HG03457 (cell line): ENCODE data around the gene ANKRD13D.

ENCODE experiments used
- ATAC-seq: cut with Tn5 transposase; IDR thresholded peaks from one replicate; pipeline ENCODE4 v1.9.1; 2021; ENCODE audit warnings: moderate number of reproducible peaks; ENCODE audit not compliant: unreplicated experiment

ANKRD13D gene

DNA sequence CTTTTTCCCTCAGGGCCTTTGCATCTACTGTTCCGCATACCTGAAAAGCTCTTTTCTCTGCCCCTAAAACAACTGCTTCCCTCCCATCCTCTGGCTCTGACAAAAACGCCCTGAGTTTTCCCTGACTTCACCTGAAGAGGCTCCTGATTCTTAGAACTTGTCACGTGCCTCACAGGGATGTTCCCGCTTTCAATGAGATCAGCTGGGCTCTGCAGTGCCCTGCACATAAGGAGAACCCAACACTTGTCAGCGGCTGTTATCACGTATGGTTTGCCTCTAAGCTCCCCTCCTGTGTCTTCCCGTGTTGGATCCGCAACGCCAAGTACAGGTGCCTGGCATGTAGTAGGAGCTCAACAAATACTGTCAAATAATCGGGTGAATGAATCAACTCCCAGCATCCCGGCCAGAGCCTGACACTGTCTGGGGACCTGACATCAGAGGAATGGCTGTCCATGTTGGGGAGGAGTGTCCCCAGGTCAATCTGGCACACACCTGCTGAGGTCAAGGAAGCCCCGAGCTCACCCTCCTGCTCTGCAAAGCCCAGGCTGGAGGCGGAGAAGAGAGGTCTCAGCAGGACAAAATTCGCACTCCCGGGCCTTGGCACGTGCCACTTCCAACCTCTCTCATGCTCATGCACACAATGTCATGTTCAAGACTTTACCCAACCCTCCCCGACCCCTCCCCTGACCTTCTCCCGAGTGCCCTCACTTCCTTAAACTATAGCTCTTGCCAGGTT is 27.0 kb upstream of the ANKRD13D start:
- no peak for ATAC-seq

DNA sequence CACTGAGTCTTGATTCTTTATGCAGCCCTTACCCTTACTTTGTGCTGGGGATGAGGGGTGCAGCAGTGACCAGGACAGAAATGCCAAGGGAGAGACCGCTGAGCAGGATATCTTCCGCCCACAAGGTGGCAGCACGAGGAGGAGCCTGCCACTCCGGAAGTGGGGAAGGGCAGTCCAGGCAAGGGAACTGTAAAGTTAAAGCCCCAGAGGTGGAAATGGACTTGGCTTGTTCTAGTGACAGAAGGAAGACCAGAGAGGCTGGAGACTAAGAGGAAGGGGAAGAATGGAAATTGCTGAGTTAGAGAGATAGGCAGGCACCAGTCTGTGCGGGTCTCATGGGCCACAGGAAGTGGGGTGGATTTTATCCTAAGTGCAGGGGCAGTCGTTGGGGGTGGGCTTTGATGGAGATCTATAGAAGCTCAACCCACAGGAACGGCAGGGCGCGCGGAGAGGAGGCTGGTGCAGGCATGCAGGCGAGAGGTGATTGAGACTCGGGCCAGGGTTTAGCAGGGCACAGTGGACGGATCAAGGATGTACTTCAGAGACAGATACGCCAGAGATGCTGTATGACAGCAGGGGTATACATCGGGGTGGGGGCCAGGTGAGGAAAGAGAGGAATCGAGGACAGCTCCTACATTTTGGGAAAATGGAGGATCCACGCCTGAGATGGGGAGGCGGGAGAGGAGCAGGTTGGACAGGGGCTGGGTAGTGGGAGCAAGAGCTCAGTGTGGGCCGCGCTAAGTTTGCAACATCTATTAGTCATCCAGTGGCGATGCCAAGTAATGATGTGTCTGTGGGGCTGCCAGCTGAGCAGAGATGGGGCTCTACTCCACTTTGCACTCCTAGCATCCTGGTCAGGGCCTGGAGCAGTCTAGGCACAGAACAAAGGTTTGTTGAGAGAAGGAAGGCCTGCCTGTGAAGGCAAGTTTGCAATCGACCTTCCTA is 26.1 kb upstream of the ANKRD13D start:
- no peak for ATAC-seq

DNA sequence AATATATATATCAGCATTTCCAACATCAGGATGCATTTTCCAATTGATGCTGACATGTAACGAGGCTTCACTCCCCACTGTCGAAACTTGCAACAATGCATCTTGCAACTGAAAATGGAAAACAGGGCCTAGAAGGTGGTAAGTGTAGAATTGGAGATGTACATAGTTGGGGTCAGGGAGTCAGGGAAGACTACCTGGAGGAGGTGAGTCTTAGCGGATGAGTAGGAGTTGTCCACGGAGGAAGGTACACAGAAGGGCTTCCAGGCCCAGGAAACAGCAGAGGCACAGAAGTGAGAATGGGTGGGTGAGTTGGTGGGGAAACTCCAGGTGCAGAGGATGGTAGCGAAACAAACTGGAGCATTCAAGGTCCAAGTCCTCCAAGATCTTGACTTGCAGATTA is 24.8 kb upstream of the ANKRD13D start:
- no peak for ATAC-seq

- no peak for ATAC-seq
These were observed 24.0 kb upstream of the ANKRD13D start for GRCh38 chr11:67264877-67265632.

- no peak for ATAC-seq
These were observed 23.3 kb upstream of the ANKRD13D start for GRCh38 chr11:67265633-67266448.

GRCh38 chr11:67266449-67267187 is 22.5 kb upstream of the ANKRD13D start, which contains the start of gene GRK2:
TSS of gene GRK2 (plus strand) at chr11:67266473. CDS start at chr11:67266700, 227 bp downstream.
- no peak for ATAC-seq

DNA sequence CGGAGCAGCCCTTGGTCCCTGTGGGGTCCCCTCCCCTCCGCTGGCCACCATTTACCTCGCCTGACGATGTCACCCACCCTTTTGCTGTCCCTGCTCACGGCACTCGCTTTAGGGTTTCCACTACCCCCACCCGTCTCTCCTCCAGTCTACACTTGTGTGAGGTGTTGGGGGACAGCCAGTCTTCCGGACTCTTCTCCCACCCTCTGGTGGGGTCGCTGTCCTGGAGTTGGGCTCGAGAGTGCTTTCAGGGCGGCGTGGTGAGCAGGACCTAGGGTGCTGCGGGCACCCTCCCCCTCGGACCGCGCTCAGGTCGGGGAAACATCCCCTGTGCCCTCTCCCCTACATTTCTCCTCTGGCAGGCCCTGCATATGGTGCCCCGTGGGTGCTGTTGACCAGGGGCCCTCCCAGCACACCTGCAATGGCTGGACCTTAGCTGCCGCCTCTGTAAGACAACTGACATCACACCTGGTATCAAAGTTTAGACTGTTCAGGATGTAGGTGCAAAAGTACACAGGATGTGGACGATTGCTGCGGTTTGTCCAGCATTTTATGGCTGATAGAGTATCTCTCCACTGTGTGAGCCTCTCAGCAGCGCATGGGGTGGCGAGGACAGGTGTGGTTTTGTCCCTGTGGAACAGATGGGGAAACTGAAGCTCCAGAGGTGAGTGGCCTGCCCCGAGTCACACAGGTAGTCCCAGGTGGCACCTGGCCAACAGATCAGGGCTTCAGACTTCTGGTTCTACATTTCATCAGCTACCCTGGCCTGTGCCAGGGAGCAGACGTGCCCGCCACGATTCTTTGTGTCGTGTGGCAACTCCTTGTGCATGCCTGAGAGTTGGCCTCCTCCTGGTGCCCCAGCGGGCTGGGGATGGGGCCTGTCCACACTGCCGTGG is 21.7 kb upstream of the ANKRD13D start:
- ATAC-seq: no peak

DNA sequence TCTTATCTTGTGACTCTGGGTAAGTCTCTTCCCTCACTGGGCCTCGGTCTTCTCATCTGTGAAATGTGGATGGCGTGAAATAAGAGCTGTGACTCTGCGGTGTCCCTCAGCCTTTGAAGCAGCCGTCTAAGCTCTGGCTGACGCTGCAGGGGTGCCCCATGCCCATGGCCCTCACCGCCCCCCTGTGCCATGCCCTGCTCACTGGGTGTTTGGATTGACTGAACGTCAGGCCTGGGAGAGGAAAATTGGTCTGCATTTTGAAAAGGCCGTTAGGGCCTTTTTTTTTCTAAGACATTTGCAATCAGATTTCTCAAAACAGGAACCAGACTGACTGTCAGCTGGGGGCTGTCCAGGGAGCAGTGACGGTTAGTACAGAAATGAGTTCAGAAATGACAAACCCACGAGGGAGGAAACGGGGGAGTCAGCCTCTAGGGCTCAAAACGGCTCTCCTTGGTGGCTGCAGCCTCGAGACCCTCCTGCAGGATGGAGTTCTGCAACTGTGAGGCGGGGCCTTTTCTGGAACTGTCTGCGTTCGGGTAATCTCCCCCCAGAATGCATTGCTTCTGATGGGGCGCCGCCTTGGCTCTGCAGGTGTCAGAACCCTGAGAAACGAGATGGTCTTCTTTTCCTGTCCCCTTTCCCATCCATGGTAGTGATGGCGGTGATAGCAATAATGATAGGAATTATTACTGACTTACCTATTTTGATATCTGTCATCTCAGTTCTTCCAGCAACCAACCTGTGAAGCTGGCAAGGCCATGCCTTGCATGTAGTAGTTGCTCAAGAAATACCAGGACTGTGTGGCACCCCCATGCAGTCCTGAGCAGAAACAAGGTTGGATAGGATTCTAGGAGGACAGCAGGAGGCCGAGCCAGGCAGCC is 20.8 kb upstream of the ANKRD13D start:
- ATAC-seq: no peak

DNA sequence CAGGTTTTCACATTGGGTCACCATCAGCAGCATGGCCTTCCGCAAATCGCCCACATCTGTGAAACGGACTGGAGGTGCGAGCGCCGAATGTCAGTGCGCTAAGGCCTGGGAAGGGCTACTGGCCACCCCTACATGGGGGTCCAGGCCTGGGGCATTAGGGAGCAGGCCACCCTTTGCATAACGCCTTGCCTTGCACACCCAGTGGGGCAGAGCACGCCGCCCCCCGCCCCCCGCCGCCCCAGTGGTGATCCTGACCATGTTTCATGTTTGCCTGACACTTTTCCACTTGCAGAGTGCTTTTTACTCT is 20.2 kb upstream of the ANKRD13D start:
- ATAC-seq: no peak

- no peak for ATAC-seq
These were observed 19.5 kb upstream of the ANKRD13D start for GRCh38 chr11:67269401-67270255.

GRCh38 chr11:67270256-67271204 is 18.6 kb upstream of the ANKRD13D start:
- ATAC-seq: no peak

- ATAC-seq: no peak
These were observed 17.9 kb upstream of the ANKRD13D start for GRCh38 chr11:67271205-67271540.

GRCh38 chr11:67271541-67272284 is 17.4 kb upstream of the ANKRD13D start:
- ATAC-seq: no peak

DNA sequence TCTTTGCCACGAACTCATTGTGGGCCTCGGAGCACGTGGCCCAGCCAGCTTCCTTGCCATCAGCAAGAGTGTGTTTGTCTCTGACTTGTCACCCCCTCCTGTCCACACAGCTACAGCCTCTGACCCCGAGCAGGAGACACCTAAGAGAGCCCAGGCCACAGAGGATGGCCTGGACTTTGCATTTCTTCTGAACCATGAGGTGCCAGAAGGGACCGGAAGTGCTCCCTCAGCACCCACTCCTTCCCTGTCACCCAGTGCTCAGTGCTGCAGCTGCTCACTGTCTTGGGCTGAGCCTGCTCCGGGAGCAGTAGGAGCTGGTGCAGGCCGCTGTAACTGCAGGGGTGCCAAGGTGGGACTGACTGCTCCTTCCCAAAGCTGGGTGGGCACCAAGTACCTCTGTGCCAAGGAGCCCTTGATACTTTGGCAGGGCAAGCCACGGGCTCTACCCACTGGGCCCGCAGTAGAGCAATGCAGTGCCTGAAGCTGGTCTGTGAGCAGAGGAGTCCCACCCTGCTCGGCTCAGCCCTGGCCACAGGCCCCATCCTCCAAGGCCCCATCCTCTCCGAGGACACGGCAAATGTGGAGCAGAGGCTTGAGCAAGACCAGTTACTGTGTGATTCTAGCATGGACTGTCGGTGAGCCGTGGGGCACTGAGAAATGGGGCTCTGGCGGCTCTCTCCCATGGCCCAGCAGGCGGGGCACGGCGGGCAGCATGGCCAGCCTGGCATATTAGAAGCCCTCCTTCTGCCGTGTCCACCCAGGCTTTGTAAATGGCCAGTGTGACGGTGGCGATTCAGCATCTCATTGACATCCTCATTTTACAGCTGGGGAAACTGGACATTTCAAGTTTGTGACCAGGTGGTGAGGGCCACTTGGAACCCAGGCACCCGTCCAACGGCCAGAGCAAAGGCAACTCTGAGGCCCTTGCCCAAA is 16.5 kb upstream of the ANKRD13D start:
- no peak for ATAC-seq
